CD4-positive, CD25-positive, alpha-beta regulatory T cell (primary cell): Measurements from ENCODE around the gene QRICH1. TPM values are rescaled to one million over a fixed set of nuclear protein-coding genes. Genes with fewer than 3 reads are reported as not detected.

Experiments
- ATAC-seq, 2 donors: fragments of 150-1000 bp; cut with Tn5 transposase; one replicate each; pipeline ENCODE4 v1.10.0; 2021; ENCODE audit warnings: low read depth in 2 of 2, moderate number of reproducible peaks in 2 of 2, moderate library complexity in 1 of 2
- DNase-seq, 3 donors: peaks; one replicate each; pipeline versions ENCODE4 v3.0.0 to v3.0.0-alpha.2; 2012 to 2022; ENCODE audit warnings: mixed read lengths in 1 of 3
- H3K27ac ChIP-seq: one replicate; pipeline ENCODE4 v1.7.0; 2013; ENCODE audit warnings: mild to moderate bottlenecking, low read length; ENCODE audit not compliant: insufficient read depth, poor library complexity, severe bottlenecking
- H3K27me3 ChIP-seq: one replicate; pipeline ENCODE4 v1.7.0; 2013; ENCODE audit warnings: low read length; ENCODE audit not compliant: control insufficient read depth, insufficient read depth
- H3K36me3 ChIP-seq: one replicate; pipeline ENCODE4 v1.7.0; 2013; ENCODE audit warnings: mild to moderate bottlenecking, low read length, moderate library complexity; ENCODE audit not compliant: control insufficient read depth, insufficient read depth
- H3K4me1 ChIP-seq: 2 replicates; pipeline ENCODE4 v1.7.0; 2013; ENCODE audit warnings: mild to moderate bottlenecking, low read length; ENCODE audit not compliant: insufficient read depth, control insufficient read depth, poor library complexity, severe bottlenecking
- H3K4me3 ChIP-seq: one replicate; pipeline ENCODE4 v1.7.0; 2013; ENCODE audit warnings: low read depth, mild to moderate bottlenecking, low read length, moderate library complexity
- H3K9me3 ChIP-seq, 2 experiments: 1 replicate in 1 of 2; 2 replicates in 1 of 2; pipeline ENCODE4 v1.7.0; 2013; ENCODE audit warnings: low read length in 2 of 2, mild to moderate bottlenecking in 1 of 2, moderate library complexity in 1 of 2; ENCODE audit not compliant: control insufficient read depth in 2 of 2
- H3K27ac Mint-ChIP-seq, 3 donors: one replicate each; pipeline ENCODE4 v1.8.0; 2020 to 2022; ENCODE audit warnings: mild to moderate bottlenecking in 3 of 3, mixed read lengths in 3 of 3, moderate library complexity in 2 of 3
- H3K27me3 Mint-ChIP-seq: one replicate; pipeline ENCODE4 v1.8.0; 2022; ENCODE audit warnings: mild to moderate bottlenecking, mixed read lengths
- H3K36me3 Mint-ChIP-seq: one replicate; pipeline ENCODE4 v1.8.0; 2020; ENCODE audit warnings: mixed read lengths
- H3K4me1 Mint-ChIP-seq, 4 donors: one replicate each; pipeline ENCODE4 v1.8.0; 2020 to 2022; ENCODE audit warnings: mixed read lengths in 4 of 4, mild to moderate bottlenecking in 1 of 4
- H3K4me3 Mint-ChIP-seq, 4 donors: one replicate each; pipeline ENCODE4 v1.8.0; 2020 to 2022; ENCODE audit warnings: mild to moderate bottlenecking in 4 of 4, mixed read lengths in 4 of 4, moderate library complexity in 3 of 4
- H3K9me3 Mint-ChIP-seq, 7 donors: one replicate each; pipeline ENCODE4 v1.8.0; 2020 to 2022; ENCODE audit warnings: mixed read lengths in 7 of 7, mild to moderate bottlenecking in 3 of 7, moderate library complexity in 2 of 7
- polyA plus RNA-seq, 4 donors: library from polyadenylated mRNA; unstranded; fragments of 300-500 nt; fragmentation: Illumina TruSeq; gene quantifications; one replicate each; pipeline ENCODE4 v1.2.3, GENCODE V29; 2021
- total RNA-seq: library from RNA; stranded (reverse); gene quantifications from one replicate; pipeline ENCODE4 v1.2.3, GENCODE V29; 2022

QRICH1 gene
- total and polyA plus RNA-seq, 5 donors from 2014 or later: 20.0 to 219 (median 26.2) TPM

GRCh38 chr3:49112262-49112661, 18.4 kb upstream of the QRICH1 start:
- no peak overlapping the region for H3K4me3 Mint-ChIP-seq
- no peak overlapping the region for H3K27ac Mint-ChIP-seq
- Histone ChIP-seq H3K27me3 (no peaks in the 10 kb centered on the region), H3K36me3 (peaks cover 79% of the 10 kb centered on the region), H3K9me3 (no peaks in the 10 kb centered on the region), H3K27ac (no peak overlapping the region), H3K4me1 (no peaks in the 10 kb centered on the region), H3K4me3 (no peak overlapping the region)
- peaks cover 0 to 4% (median 0%) of the 10 kb centered on the region in 4 donors for H3K4me1 Mint-ChIP-seq
- ATAC-seq (no peak), DNase-seq (no peak)
- peaks cover 0 to under 1% (median 0%) of the 10 kb centered on the region in 7 donors for H3K9me3 Mint-ChIP-seq
- H3K36me3 Mint-ChIP-seq: peaks cover 45% of the 10 kb centered on the region
- H3K27me3 Mint-ChIP-seq: no peaks in the 10 kb centered on the region

DNA sequence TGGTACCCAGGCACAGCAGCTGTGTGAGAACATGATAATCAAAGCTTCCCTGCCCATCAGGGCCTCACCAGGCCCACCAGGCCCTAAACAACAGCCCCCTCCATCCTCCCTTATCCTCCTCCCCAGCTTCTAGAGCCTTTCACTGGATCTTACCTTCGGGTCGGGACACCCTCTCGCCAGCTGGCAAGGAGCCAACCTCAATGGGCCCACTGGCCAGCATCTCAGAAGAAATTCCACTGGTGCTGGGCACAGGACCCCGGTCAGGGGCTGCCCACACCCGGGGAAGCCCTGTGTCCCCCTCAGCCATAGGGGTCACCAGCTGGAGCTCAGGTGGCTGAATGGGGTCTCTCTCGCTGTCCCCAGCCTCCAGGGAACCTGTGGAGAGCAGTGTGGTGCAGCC, 17.5 kb upstream of the QRICH1 start:
- Mint-ChIP-seq H3K4me3 (peak overlapping the region in 1 of 4 donors; percentile 2), H3K27me3 (no peaks in the 10 kb centered on the region), H3K36me3 (peaks cover 41% of the 10 kb centered on the region), H3K27ac (no peak overlapping the region), H3K4me1 (peaks cover 0 to 3% (median 0%) of the 10 kb centered on the region in 4 donors), H3K9me3 (no peaks in the 10 kb centered on the region)
- Histone ChIP-seq H3K27me3 (no peaks in the 10 kb centered on the region), H3K27ac (no peak overlapping the region), H3K36me3 (peaks cover 70% of the 10 kb centered on the region), H3K9me3 (no peaks in the 10 kb centered on the region), H3K4me1 (no peaks in the 10 kb centered on the region), H3K4me3 (no peak overlapping the region)
- ATAC-seq: no peak
- DNase-seq: no peak

GRCh38 chr3:49110780-49111179, 16.9 kb upstream of the QRICH1 start:
- Histone ChIP-seq H3K36me3 (peaks cover 64% of the 10 kb centered on the region), H3K27ac (no peak overlapping the region), H3K9me3 (no peaks in the 10 kb centered on the region), H3K4me3 (no peak overlapping the region), H3K4me1 (no peaks in the 10 kb centered on the region), H3K27me3 (no peaks in the 10 kb centered on the region)
- Mint-ChIP-seq H3K4me1 (peaks cover 0 to 4% (median under 1%) of the 10 kb centered on the region in 4 donors), H3K36me3 (peaks cover 37% of the 10 kb centered on the region), H3K27ac (no peak overlapping the region), H3K9me3 (no peaks in the 10 kb centered on the region), H3K4me3 (no peak overlapping the region), H3K27me3 (no peaks in the 10 kb centered on the region)
- no peak for ATAC-seq
- DNase-seq: no peak

GRCh38 chr3:49108346-49108745, 14.5 kb upstream of the QRICH1 start:
- Histone ChIP-seq H3K36me3 (peaks cover 41% of the 10 kb centered on the region), H3K4me3 (no peak overlapping the region), H3K9me3 (no peaks in the 10 kb centered on the region), H3K27ac (no peak overlapping the region), H3K4me1 (peaks cover 17% of the 10 kb centered on the region), H3K27me3 (no peaks in the 10 kb centered on the region)
- no peak overlapping the region for H3K27ac Mint-ChIP-seq
- no peaks in the 10 kb centered on the region for H3K9me3 Mint-ChIP-seq
- ATAC-seq (no peak), DNase-seq (no peak)
- no peak overlapping the region for H3K4me3 Mint-ChIP-seq
- peaks cover 4 to 28% (median 11%) of the 10 kb centered on the region in 4 donors for H3K4me1 Mint-ChIP-seq
- no peaks in the 10 kb centered on the region for H3K27me3 Mint-ChIP-seq
- peaks cover 26% of the 10 kb centered on the region for H3K36me3 Mint-ChIP-seq

- Histone ChIP-seq H3K36me3 (peaks cover 33% of the 10 kb centered on the region), H3K27me3 (no peaks in the 10 kb centered on the region), H3K4me3 (peak within 1 kb of the TSS; percentile 75), H3K9me3 (no peaks in the 10 kb centered on the region), H3K4me1 (peaks cover 21% of the 10 kb centered on the region), H3K27ac (peak within 1 kb of the TSS; percentile 79)
- DNase-seq (peak; percentile 86 to 94 (median 90)), ATAC-seq (peak; percentile 99)
- peak within 1 kb of the TSS; percentile 98 to 99 (median 98) for H3K27ac Mint-ChIP-seq
- H3K4me1 Mint-ChIP-seq: peaks cover 4 to 33% (median 16%) of the 10 kb centered on the region in 4 donors
- H3K27me3 Mint-ChIP-seq: no peaks in the 10 kb centered on the region
- no peaks in the 10 kb centered on the region for H3K9me3 Mint-ChIP-seq
- peaks cover 31% of the 10 kb centered on the region for H3K36me3 Mint-ChIP-seq
- peak within 1 kb of the TSS; percentile 94 to 98 (median 97) for H3K4me3 Mint-ChIP-seq
Measured at GRCh38 chr3:49104427-49105291, 10.8 kb upstream of the QRICH1 start, which contains the start of gene QARS1. Gene QARS1, minus strand, starts transcription at chr3:49104757. Its CDS starts 24 bp downstream, at chr3:49104733.

DNA sequence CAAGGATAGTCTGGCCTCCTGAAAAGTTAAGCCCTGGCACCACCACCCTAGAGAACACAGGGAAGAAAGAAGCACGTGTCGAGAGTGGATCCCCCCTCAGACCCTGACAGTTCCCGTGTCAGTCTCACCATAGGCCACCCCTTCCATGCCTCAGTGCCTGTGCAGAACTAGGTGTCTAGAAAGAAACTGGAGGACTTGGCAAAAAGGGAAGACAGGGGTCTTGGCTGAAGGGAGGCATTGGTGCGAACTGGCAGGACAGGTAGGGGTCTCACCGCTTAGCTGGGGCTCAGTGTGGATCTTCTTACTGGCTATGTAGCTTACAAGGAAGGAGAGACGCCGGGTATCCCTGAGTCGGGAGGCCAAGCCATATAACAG, 10.2 kb upstream of the QRICH1 start:
- DNase-seq (no peak), ATAC-seq (no peak)
- no peaks in the 10 kb centered on the region for H3K27me3 Mint-ChIP-seq
- H3K27me3 ChIP-seq: no peaks in the 10 kb centered on the region
- H3K9me3 ChIP-seq: no peaks in the 10 kb centered on the region
- H3K4me3 Mint-ChIP-seq: peak overlapping the region; percentile 94 to 98 (median 97)
- H3K9me3 Mint-ChIP-seq: no peaks in the 10 kb centered on the region
- H3K27ac Mint-ChIP-seq: peak overlapping the region; percentile 98 to 99 (median 98)
- peaks cover 4 to 33% (median 16%) of the 10 kb centered on the region in 4 donors for H3K4me1 Mint-ChIP-seq
- H3K36me3 Mint-ChIP-seq: peaks cover 33% of the 10 kb centered on the region
- peak overlapping the region; percentile 79 for H3K27ac ChIP-seq
- peaks cover 34% of the 10 kb centered on the region for H3K36me3 ChIP-seq
- H3K4me3 ChIP-seq: peak overlapping the region; percentile 75
- peaks cover 21% of the 10 kb centered on the region for H3K4me1 ChIP-seq

GRCh38 chr3:49100046-49100615, 6.3 kb upstream of the QRICH1 start:
- Histone ChIP-seq H3K36me3 (peaks cover 51% of the 10 kb centered on the region), H3K27me3 (no peaks in the 10 kb centered on the region), H3K4me1 (peaks cover 20% of the 10 kb centered on the region), H3K4me3 (no peak overlapping the region), H3K9me3 (no peaks in the 10 kb centered on the region), H3K27ac (no peak overlapping the region)
- peak overlapping the region in 1 of 4 donors; percentile 96 for H3K4me3 Mint-ChIP-seq
- H3K27ac Mint-ChIP-seq: no peak overlapping the region
- no peak for ATAC-seq
- peaks cover 38% of the 10 kb centered on the region for H3K36me3 Mint-ChIP-seq
- peaks cover 4 to 25% (median 14%) of the 10 kb centered on the region in 4 donors for H3K4me1 Mint-ChIP-seq
- DNase-seq: no peak
- H3K27me3 Mint-ChIP-seq: no peaks in the 10 kb centered on the region
- no peaks in the 10 kb centered on the region for H3K9me3 Mint-ChIP-seq
